HG03175 (cell line): ENCODE results near the gene HIRA.
"Not testable (repeated sequence)": the region's sequence is repeated elsewhere in the genome, so short reads cannot be mapped to it uniquely, and the experiment has no call there.

Experiments used
- ATAC-seq: cut with Tn5 transposase; IDR thresholded peaks from one replicate; pipeline ENCODE4 v1.9.1; 2021; ENCODE audit warnings: mild to moderate bottlenecking, moderate library complexity; ENCODE audit not compliant: unreplicated experiment

Gene HIRA

GRCh38 chr22:19443544-19444211, 12.1 kb upstream of the HIRA start:
- no peak for ATAC-seq

- no peak for ATAC-seq
Measured at GRCh38 chr22:19442166-19442565, 10.6 kb upstream of the HIRA start.

GRCh38 chr22:19440411-19441195, 9.1 kb upstream of the HIRA start:
- ATAC-seq: no peak

- no peak for ATAC-seq
Measured at GRCh38 chr22:19438298-19438697, 6.8 kb upstream of the HIRA start.

GRCh38 chr22:19436444-19437161, 5.1 kb upstream of the HIRA start:
- ATAC-seq: not testable (repeated sequence)

GRCh38 chr22:19434829-19435580, 3.5 kb upstream of the HIRA start:
- no peak for ATAC-seq

GRCh38 chr22:19434401-19434800, 2.9 kb upstream of the HIRA start:
- ATAC-seq: no peak

GRCh38 chr22:19432133-19432851, 759 bp upstream of the HIRA start, which contains the start of gene MRPL40:
TSS of gene MRPL40 (plus strand) at chr22:19432545. CDS start at chr22:19432555, 10 bp downstream.
- ATAC-seq: peak; percentile 81

- no peak for ATAC-seq
Measured at GRCh38 chr22:19430890-19431541, 517 bp downstream of the HIRA start.

- ATAC-seq: no peak
Measured at GRCh38 chr22:19429950-19430889, 1.3 kb downstream of the HIRA start.

- no peak for ATAC-seq
Measured at GRCh38 chr22:19424186-19424500, 7.4 kb downstream of the HIRA start.

GRCh38 chr22:19422440-19423301, 8.9 kb downstream of the HIRA start:
- no peak for ATAC-seq

GRCh38 chr22:19420321-19420720, 11.2 kb downstream of the HIRA start:
- no peak for ATAC-seq

- peak; percentile 46 for ATAC-seq
Measured at GRCh38 chr22:19419464-19420178, 11.9 kb downstream of the HIRA start.

- no peak for ATAC-seq
Measured at GRCh38 chr22:19419086-19419463, 12.5 kb downstream of the HIRA start.

GRCh38 chr22:19412923-19413322, 18.6 kb downstream of the HIRA start:
- ATAC-seq: no peak

- no peak for ATAC-seq
Measured at GRCh38 chr22:19412478-19412877, 19.1 kb downstream of the HIRA start.
